ENCODE measurements around the gene MS4A12.

DNA sequence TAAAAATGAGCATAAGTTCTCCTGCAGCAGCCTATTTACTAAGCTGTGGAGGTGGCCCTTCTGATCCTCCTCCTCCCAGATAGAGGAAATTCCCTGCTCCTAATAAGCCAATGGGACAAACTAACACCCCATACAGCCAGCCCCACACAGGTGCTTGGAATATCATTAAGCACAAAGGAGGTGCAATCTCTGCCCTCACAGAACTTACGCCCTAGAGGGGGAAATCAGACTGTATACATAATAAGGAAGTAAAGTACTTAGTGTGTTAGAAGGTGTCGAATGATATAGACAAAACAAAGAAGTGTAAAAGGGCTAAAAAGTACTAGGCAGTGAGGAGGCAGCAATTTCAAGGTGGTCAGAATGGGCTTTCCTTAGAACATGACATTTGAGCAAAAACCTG is 5.8 kb downstream of the MS4A12 start:
- TF ChIP-seq POLR2AphosphoS5 (IDR thresholded peaks at IDR 0.05), result no peak
- TF ChIP-seq, protein P1, sequence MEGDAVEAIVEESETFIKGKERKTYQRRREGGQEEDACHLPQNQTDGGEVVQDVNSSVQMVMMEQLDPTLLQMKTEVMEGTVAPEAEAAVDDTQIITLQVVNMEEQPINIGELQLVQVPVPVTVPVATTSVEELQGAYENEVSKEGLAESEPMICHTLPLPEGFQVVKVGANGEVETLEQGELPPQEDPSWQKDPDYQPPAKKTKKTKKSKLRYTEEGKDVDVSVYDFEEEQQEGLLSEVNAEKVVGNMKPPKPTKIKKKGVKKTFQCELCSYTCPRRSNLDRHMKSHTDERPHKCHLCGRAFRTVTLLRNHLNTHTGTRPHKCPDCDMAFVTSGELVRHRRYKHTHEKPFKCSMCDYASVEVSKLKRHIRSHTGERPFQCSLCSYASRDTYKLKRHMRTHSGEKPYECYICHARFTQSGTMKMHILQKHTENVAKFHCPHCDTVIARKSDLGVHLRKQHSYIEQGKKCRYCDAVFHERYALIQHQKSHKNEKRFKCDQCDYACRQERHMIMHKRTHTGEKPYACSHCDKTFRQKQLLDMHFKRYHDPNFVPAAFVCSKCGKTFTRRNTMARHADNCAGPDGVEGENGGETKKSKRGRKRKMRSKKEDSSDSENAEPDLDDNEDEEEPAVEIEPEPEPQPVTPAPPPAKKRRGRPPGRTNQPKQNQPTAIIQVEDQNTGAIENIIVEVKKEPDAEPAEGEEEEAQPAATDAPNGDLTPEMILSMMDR (IDR thresholded peaks at IDR 0.05), result no peak
- TF ChIP-seq POLR2A (IDR thresholded peaks at IDR 0.05), result no peak
